ENCODE results near the gene BIK. TPM values are rescaled to one million over a fixed set of nuclear protein-coding genes. Genes with fewer than 3 reads are reported as not detected.

The BIK gene
- total RNA-seq, 6 donors from 2014 or later: 2.3 to 6.2 (median 2.7) TPM; not detected in 2

DNA sequence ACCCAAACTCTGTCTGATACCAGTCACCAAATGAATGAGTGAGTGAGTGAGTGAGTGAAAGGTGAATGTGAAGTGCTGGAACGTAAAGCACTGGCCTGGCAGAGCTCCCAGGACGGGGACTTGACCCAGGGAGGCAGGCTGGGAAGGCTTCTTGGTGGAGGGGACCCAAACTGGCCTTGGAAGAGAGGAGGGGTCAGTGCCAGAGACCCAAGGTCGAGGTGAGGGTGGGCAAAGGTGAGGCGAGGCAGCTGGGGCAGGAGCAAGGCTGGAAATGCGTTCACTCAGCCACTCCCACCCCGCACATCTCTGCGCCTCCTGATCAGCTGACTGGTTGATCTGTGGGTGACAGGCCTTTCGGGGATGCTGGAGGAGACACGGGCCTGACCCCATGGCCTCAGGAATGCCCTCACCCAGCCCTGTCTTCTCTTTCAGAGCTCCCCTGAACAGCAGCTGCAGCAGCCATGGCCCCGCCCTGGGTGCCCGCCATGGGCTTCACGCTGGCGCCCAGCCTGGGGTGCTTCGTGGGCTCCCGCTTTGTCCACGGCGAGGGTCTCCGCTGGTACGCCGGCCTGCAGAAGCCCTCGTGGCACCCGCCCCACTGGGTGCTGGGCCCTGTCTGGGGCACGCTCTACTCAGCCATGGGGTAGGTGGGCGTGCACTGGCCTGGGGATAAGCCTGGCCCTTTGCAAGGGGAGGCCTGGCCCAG lies 48.4 kb downstream of the BIK start:
- peaks cover 13 to 63% (median 35%) of the 10 kb centered on the region in 4 donors for H3K4me1 ChIP-seq
- WGBS, 2 donors: 87 to 89% methylated on average over 14 to 15 of the region's 24 CpGs
- no peak for TF ChIP-seq POLR2AphosphoS5 (IDR thresholded peaks at IDR 0.05)
- no peaks in the 10 kb centered on the region for H3K9me3 ChIP-seq
- peak overlapping the region in 2 of 4 donors; percentile 21 to 27 for H3K27ac ChIP-seq
- H3K36me3 ChIP-seq: peaks cover 0 to 48% (median 24%) of the 10 kb centered on the region in 4 donors
- DNase-seq: peak in 1 of 2 donors; percentile 74
- no peak overlapping the region for H3K4me3 ChIP-seq
- H3K27me3 ChIP-seq: no peaks in the 10 kb centered on the region
- no peak for ATAC-seq (ENCODE audit: low FRiP score in 2 of 2)

DNA sequence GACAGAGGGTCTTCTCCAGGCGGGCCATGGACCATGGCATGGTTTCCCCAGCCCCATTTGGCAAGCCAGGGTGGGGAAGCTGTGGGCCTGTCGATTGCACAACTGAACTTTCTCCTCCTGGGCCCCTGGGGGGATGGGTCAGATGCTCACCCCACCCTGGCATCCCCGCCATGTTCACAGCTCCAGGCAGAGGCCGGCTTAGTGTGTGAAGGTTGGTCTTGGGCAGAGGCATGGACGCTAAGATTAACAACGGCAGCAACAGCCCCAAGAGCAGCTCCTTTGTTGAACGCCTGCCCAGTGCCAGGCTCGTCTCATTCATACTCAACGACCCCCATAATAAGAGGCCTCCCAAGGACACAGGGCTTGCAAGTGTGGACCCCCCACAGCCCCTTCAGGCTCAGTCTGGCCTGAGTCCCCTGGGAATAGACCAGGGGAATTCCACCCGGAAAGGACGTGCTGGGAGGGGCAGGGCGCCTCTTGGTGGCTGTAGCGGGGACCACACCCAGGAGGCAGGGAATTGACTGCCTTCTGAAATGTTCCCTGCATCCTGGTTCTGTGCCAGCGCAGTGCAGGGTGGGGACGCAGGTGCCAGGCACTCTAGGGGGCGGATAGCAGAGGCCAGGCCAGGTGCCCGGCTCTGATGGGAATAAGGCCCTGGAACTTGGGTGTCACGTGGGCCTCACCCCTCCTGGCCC lies 49.1 kb downstream of the BIK start:
- H3K4me1 ChIP-seq: peaks cover 15 to 63% (median 33%) of the 10 kb centered on the region in 4 donors

DNA sequence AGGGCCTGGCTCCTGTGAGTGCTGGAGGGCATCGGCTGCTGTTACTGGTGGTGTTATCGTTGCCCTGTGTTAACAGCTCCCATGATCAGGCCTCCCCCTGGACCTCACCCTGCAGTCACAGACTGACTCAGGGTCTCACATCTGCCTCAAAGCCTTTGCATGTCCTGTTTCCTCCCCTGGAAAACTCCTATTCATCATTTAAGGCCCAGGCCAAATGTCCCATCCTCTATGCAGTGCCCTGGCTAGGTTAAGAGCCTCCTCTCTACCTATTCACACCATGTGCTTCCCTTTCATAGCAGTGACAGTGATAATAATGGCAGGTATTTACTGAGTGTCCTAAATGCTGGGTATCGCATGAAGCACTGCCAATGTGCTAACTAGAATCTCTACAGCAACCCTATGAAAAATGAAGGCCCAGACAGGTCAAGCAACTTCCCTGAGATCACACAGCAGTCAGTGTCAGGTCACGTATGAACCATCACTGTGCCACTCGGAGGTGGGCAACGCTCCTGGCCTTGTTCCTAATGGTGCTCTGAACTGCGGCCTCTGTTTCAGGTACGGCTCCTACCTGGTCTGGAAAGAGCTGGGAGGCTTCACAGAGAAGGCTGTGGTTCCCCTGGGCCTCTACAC lies 50.1 kb downstream of the BIK start:
- Histone ChIP-seq H3K9me3 (no peaks in the 10 kb centered on the region), H3K36me3 (peaks cover 0 to 45% (median 22%) of the 10 kb centered on the region in 4 donors), H3K27ac (no peak overlapping the region), H3K4me3 (no peak overlapping the region), H3K27me3 (no peaks in the 10 kb centered on the region), H3K4me1 (peaks cover 17 to 61% (median 32%) of the 10 kb centered on the region in 4 donors)
- 94 to 100% methylated on average over 2 to 8 of the region's 8 CpGs for WGBS, 2 donors
- DNase-seq (no peak), ATAC-seq (ENCODE audit: low FRiP score in 2 of 2) (no peak)
- TF ChIP-seq POLR2A (IDR thresholded peaks at IDR 0.05) (no peak), EP300 (IDR thresholded peaks at IDR 0.05) (no peak), POLR2AphosphoS5 (IDR thresholded peaks at IDR 0.05) (no peak)
- TF ChIP-seq, protein P1, sequence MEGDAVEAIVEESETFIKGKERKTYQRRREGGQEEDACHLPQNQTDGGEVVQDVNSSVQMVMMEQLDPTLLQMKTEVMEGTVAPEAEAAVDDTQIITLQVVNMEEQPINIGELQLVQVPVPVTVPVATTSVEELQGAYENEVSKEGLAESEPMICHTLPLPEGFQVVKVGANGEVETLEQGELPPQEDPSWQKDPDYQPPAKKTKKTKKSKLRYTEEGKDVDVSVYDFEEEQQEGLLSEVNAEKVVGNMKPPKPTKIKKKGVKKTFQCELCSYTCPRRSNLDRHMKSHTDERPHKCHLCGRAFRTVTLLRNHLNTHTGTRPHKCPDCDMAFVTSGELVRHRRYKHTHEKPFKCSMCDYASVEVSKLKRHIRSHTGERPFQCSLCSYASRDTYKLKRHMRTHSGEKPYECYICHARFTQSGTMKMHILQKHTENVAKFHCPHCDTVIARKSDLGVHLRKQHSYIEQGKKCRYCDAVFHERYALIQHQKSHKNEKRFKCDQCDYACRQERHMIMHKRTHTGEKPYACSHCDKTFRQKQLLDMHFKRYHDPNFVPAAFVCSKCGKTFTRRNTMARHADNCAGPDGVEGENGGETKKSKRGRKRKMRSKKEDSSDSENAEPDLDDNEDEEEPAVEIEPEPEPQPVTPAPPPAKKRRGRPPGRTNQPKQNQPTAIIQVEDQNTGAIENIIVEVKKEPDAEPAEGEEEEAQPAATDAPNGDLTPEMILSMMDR (IDR thresholded peaks at IDR 0.05): no peak

More for the DNA sequence above, 49.1 kb downstream of the BIK start:
- ATAC-seq (ENCODE audit: low FRiP score in 2 of 2): no peak
- Histone ChIP-seq H3K27ac (peak overlapping the region in 2 of 4 donors; percentile 21 to 27), H3K9me3 (no peaks in the 10 kb centered on the region), H3K4me3 (no peak overlapping the region), H3K36me3 (peaks cover 0 to 48% (median 24%) of the 10 kb centered on the region in 4 donors), H3K27me3 (no peaks in the 10 kb centered on the region)
- WGBS, 2 donors: 60 to 63% methylated on average over 15 to 18 of the region's 18 CpGs
- DNase-seq: peak in 1 of 2 donors; percentile 63
- TF ChIP-seq POLR2AphosphoS5 (IDR thresholded peaks at IDR 0.05) (no peak), EP300 (IDR thresholded peaks at IDR 0.05) (no peak), POLR2A (IDR thresholded peaks at IDR 0.05) (no peak)
- TF ChIP-seq, protein P1 (IDR thresholded peaks at IDR 0.05): peak; percentile 32 to 56 (median 39)

DNA sequence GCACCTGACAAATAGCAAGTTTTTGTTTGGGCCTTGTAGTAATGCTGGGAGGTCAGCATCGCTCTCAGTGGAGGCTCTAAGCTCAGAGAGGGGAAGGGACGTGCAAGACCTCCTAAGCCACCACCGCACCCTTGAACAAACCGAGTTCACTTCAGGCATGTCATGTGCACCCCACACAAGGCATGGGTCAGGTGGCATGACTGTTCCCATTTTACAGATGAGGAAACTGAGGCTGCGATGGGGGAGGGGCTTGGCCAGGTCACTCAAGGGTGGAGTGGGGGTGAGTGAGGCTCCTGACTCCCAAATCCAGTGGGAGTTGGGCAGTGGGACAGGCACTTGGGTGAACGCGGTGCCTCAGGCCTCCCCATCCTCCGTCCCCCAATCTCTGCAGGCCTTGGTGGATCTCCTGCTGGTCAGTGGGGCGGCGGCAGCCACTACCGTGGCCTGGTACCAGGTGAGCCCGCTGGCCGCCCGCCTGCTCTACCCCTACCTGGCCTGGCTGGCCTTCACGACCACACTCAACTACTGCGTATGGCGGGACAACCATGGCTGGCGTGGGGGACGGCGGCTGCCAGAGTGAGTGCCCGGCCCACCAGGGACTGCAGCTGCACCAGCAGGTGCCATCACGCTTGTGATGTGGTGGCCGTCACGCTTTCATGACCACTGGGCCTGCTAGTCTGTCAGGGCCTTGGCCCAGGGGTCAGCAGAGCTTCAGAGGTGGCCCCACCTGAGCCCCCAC lies 52.0 kb downstream of the BIK start:
- peak in 1 of 2 donors; percentile 81 for DNase-seq
- H3K9me3 ChIP-seq: no peaks in the 10 kb centered on the region
- H3K36me3 ChIP-seq: peaks cover 0 to 46% (median 22%) of the 10 kb centered on the region in 4 donors
- ATAC-seq (ENCODE audit: low FRiP score in 2 of 2): no peak
- TF ChIP-seq POLR2AphosphoS5 (IDR thresholded peaks at IDR 0.05) (no peak), EP300 (IDR thresholded peaks at IDR 0.05) (no peak), POLR2A (IDR thresholded peaks at IDR 0.05) (no peak)
- TF ChIP-seq, protein P1 (IDR thresholded peaks at IDR 0.05): no peak
- no peak overlapping the region for H3K27ac ChIP-seq
- no peak overlapping the region for H3K4me3 ChIP-seq
- H3K4me1 ChIP-seq: peaks cover 17 to 43% (median 30%) of the 10 kb centered on the region in 4 donors
- WGBS, 2 donors: 93 to 94% methylated on average over 8 to 17 of the region's 24 CpGs
- H3K27me3 ChIP-seq: no peaks in the 10 kb centered on the region

Measured in upper lobe of left lung (tissue), 6 donors.